GM23338 (cell line): ENCODE measurements around the gene SV2C. TPM values are rescaled to one million over a fixed set of nuclear protein-coding genes. Genes with fewer than 3 reads are reported as not detected.

Experiments
- polyA plus RNA-seq: library from polyadenylated mRNA; unstranded; fragments of >200 nt; fragmentation: Nextera tagmentation; extraction: Ambion mirVana; gene quantifications from 2 replicates; pipeline ENCODE4 v1.2.1, GENCODE V29; 2016
- small RNA-seq: library from RNA; depleted of rRNA; stranded (forward); fragments of <200 nt; gene quantifications from one replicate; pipeline ENCODE3, GENCODE V24; 2014; ENCODE audit warnings: low replicate concordance
- total RNA-seq: library from RNA; depleted of rRNA; stranded (reverse); fragments of >200 nt; shearing (Covaris generic); gene quantifications from 2 replicates; pipeline ENCODE4 v1.2.3, GENCODE V29; 2014

The SV2C gene
- total and polyA plus RNA-seq, 2 experiments from 2014 or later: 0.05 to 0.07 TPM

Small RNAs within 50 kb of the gene (small RNA-seq; reads per million reads assigned to genes)
- gene AC113404.2: not detected
- not detected for gene RNA5SP186
